ENCODE measurements around the gene CEPT1. TPM values are rescaled to one million over a fixed set of nuclear protein-coding genes. Genes with fewer than 3 reads are reported as not detected.

Gene CEPT1
- total RNA-seq, 1 experiment from 2014 or later: 29.3 TPM

DNA sequence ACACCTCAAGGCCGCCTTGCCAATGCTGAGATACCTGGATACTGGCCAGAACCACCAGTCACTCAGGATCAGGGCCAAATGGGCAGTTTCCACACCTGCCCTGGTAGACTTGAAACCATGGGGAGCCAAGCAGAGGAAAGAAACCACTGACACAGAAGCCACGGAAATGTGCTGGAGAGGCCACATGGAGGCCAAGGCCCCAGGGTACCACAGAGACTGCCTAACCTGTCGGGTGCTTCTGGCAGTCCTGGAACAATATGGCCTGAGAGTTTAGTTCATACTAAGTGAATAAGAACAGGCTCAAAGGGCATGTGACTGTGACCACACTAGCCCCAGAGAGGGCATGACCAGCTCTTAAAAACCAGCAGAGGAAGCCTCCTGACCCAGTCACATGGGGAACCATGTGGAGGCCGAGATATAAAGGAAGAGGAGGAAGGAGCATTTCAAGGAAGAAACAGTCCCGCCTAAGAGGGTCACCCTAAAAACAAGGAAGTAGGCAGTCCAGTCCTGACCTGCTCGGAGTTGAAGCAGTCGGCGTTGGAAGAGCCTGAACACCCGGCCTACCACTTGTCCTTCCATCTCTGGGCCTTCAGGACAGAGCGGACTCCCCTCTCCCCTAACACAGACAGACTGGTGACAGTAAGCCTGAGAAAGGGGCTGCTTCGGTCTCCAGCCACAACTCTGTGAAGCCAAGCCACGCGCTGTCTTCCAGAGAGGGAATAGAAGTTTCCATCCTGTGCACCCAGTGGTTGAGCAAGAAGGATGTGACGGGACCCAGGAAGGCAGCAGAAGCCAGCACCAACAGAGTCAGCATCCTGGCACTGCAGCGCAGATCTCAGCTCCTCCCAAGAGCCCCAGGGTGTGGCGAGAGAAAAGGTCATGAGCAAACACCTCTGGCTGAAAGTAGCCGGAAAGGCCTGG is 60.1 kb downstream of the CEPT1 start, which contains the start of gene DENND2D:
Gene DENND2D (minus strand): TSS at position 766 of the 921 bp plus-strand sequence. CDS start 187 bp downstream, at position 579.
- H3K9me3 Mint-ChIP-seq: no peaks in the 10 kb centered on the region
- H3K36me3 Mint-ChIP-seq: no peaks in the 10 kb centered on the region
- no peak for ATAC-seq
- ChIA-PET POLR2A (no interaction called here), CTCF (no interaction called here)
- H3K27ac Mint-ChIP-seq: no peak within 1 kb of the TSS
- H3K4me1 Mint-ChIP-seq: peaks cover 14% of the 10 kb centered on the region
- H3K4me3 Mint-ChIP-seq: no peak within 1 kb of the TSS
- H3K27me3 Mint-ChIP-seq (ENCODE audit: low read depth): peaks cover 29% of the 10 kb centered on the region
- DNase-seq (ENCODE audit: low spot score): no peak
- TF ChIP-seq USF1 (CRISPR knock-in tag; IDR thresholded peaks at IDR 0.05) (no peak), GRHL2 (CRISPR knock-in tag; IDR thresholded peaks at IDR 0.05; ENCODE audit: insufficient replicate concordance, severe bottlenecking) (no peak), TCF7 (CRISPR knock-in tag; IDR thresholded peaks at IDR 0.05; ENCODE audit: low read depth) (no peak), PRRX2 (CRISPR knock-in tag; IDR thresholded peaks at IDR 0.05) (no peak), SMAD4 (CRISPR knock-in tag; IDR thresholded peaks at IDR 0.05) (no peak), CDX4 (CRISPR knock-in tag; IDR thresholded peaks at IDR 0.05; ENCODE audit: borderline replicate concordance) (no peak), JAZF1 (CRISPR knock-in tag; IDR thresholded peaks at IDR 0.05) (no peak), NR2C2 (CRISPR knock-in tag; IDR thresholded peaks at IDR 0.05) (no peak), STAT6 (CRISPR knock-in tag; conservative IDR thresholded peaks at IDR 0.05; ENCODE audit: low read depth) (no peak), ETV6 (CRISPR knock-in tag; IDR thresholded peaks at IDR 0.05) (no peak), ZBTB21 (CRISPR knock-in tag; IDR thresholded peaks at IDR 0.05; ENCODE audit: borderline replicate concordance) (no peak), E2F4 (CRISPR knock-in tag; IDR thresholded peaks at IDR 0.05; ENCODE audit: borderline replicate concordance, low read depth) (no peak), ZMAT4 (CRISPR knock-in tag; IDR thresholded peaks at IDR 0.05) (no peak), ZNF532 (CRISPR knock-in tag; IDR thresholded peaks at IDR 0.05; ENCODE audit: borderline replicate concordance) (no peak), KAT7 (CRISPR knock-in tag; IDR thresholded peaks at IDR 0.05; ENCODE audit: borderline replicate concordance) (no peak), TP53 (CRISPR knock-in tag; IDR thresholded peaks at IDR 0.05) (no peak), ATF2 (CRISPR knock-in tag; IDR thresholded peaks at IDR 0.05; ENCODE audit: borderline replicate concordance, low read depth) (no peak), ATF1 (CRISPR knock-in tag; IDR thresholded peaks at IDR 0.05) (no peak)
- TF ChIP-seq, protein P1, sequence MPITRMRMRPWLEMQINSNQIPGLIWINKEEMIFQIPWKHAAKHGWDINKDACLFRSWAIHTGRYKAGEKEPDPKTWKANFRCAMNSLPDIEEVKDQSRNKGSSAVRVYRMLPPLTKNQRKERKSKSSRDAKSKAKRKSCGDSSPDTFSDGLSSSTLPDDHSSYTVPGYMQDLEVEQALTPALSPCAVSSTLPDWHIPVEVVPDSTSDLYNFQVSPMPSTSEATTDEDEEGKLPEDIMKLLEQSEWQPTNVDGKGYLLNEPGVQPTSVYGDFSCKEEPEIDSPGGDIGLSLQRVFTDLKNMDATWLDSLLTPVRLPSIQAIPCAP (CRISPR knock-in tag; IDR thresholded peaks at IDR 0.05): no peak
- TF ChIP-seq, protein P2, sequence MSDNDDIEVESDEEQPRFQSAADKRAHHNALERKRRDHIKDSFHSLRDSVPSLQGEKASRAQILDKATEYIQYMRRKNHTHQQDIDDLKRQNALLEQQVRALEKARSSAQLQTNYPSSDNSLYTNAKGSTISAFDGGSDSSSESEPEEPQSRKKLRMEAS (CRISPR knock-in tag; IDR thresholded peaks at IDR 0.05): no peak
